K562 (cell line): ENCODE measurements around the gene COLEC12.

Source experiments
- FOXM1 ChIP-seq, 2 experiments: fragments of 450-650 bp in 1 of 2; sonication (generic) in 1 of 2; formaldehyde crosslinking in 1 of 2; IDR thresholded peaks; 2 replicates each; pipeline versions ENCODE4 v1.6.1 to v1.9.0; 2017 to 2022; ENCODE audit warnings: low read depth in 2 of 2, mild to moderate bottlenecking in 2 of 2, missing genetic modification reagents in 1 of 2, moderate library complexity in 1 of 2
- POLR2A ChIP-seq: fragments of 450-650 bp; conservative IDR thresholded peaks from 2 replicates; pipeline ENCODE4 v1.6.1; 2016
- POLR2AphosphoS5 ChIP-seq: IDR thresholded peaks from 2 replicates; pipeline ENCODE4 v1.6.1; 2011; ENCODE audit warnings: mild to moderate bottlenecking, low read depth, low read length, moderate library complexity; ENCODE audit not compliant: control insufficient read depth, insufficient read depth
- ZNF121 ChIP-seq: sonication (generic); formaldehyde crosslinking; conservative IDR thresholded peaks from 2 replicates; pipeline ENCODE4 v1.8.0; 2022; ENCODE audit warnings: missing genetic modification reagents
- TF ChIP-seq, protein P1 (sequence below), 3 experiments: IDR thresholded peaks in 2 of 3; conservative IDR thresholded peaks in 1 of 3; 2 replicates each; pipeline ENCODE4 v1.5.1; 2011 to 2012; ENCODE audit warnings: low read length in 3 of 3, mild to moderate bottlenecking in 3 of 3, control low read depth in 2 of 3, improper control_type of control experiment in 1 of 3, inconsistent platforms in 1 of 3, low read depth in 1 of 3, mixed read lengths in 1 of 3, moderate library complexity in 1 of 3; ENCODE audit not compliant: insufficient read depth in 2 of 3
- TF ChIP-seq, protein P2 (sequence below): fragments of 250-450 bp; sonication (Bioruptor Pico); IDR thresholded peaks from 2 replicates; pipeline ENCODE4 v1.5.0; 2021
- TF ChIP-seq, protein P3 (sequence below): fragments of 450-650 bp; formaldehyde crosslinking; IDR thresholded peaks from 2 replicates; pipeline ENCODE4 v1.4.0; 2020; ENCODE audit warnings: mild to moderate bottlenecking, moderate library complexity

DNA sequence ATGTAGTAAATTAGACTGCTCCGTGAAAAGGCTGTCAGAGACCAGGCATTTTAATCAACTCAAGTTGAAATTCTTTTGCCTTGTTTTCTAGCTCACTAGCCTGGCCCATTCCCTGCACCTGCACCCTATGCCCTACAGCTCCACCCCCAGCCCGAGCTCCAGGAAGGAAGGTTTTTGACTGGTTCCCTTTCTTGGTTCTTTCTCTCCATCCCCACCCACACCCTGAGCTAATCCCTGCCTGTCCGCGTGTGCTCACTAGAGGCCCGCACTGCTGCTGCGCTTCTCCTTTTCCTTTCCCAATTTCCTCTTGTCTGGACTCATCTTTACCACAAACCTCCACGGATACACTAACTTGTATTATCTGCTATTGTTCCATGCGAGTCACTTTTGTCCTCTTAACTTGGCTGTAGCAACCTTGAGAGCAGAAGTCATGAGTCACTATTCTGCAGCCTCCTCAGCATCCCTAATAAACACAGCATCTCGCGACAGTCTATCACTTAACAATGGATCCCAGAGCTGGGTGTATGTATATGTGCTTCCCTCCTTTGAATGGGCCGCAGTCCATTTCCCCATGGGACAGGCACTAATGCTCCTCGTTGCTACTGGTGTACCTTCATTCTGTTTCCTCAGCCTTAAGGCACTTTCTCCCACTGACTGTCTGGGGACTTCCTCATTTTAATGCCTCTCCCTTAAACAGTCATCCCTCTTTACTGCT, 36.5 kb downstream of the COLEC12 start:
- no peak for TF ChIP-seq ZNF121 (CRISPR knock-in tag)
- TF ChIP-seq, protein P1, sequence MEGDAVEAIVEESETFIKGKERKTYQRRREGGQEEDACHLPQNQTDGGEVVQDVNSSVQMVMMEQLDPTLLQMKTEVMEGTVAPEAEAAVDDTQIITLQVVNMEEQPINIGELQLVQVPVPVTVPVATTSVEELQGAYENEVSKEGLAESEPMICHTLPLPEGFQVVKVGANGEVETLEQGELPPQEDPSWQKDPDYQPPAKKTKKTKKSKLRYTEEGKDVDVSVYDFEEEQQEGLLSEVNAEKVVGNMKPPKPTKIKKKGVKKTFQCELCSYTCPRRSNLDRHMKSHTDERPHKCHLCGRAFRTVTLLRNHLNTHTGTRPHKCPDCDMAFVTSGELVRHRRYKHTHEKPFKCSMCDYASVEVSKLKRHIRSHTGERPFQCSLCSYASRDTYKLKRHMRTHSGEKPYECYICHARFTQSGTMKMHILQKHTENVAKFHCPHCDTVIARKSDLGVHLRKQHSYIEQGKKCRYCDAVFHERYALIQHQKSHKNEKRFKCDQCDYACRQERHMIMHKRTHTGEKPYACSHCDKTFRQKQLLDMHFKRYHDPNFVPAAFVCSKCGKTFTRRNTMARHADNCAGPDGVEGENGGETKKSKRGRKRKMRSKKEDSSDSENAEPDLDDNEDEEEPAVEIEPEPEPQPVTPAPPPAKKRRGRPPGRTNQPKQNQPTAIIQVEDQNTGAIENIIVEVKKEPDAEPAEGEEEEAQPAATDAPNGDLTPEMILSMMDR (IDR thresholded peaks at IDR 0.05 in 2 of 3, conservative IDR thresholded peaks at IDR 0.05 in 1 of 3; ENCODE audit: insufficient read depth in 2 of 3, low read depth in 1 of 3, low read length in 3 of 3) = no peak
- TF ChIP-seq, protein P2, sequence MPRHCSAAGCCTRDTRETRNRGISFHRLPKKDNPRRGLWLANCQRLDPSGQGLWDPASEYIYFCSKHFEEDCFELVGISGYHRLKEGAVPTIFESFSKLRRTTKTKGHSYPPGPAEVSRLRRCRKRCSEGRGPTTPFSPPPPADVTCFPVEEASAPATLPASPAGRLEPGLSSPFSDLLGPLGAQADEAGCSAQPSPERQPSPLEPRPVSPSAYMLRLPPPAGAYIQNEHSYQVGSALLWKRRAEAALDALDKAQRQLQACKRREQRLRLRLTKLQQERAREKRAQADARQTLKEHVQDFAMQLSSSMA (CRISPR knock-in tag) = no peak
- TF ChIP-seq, protein P3, sequence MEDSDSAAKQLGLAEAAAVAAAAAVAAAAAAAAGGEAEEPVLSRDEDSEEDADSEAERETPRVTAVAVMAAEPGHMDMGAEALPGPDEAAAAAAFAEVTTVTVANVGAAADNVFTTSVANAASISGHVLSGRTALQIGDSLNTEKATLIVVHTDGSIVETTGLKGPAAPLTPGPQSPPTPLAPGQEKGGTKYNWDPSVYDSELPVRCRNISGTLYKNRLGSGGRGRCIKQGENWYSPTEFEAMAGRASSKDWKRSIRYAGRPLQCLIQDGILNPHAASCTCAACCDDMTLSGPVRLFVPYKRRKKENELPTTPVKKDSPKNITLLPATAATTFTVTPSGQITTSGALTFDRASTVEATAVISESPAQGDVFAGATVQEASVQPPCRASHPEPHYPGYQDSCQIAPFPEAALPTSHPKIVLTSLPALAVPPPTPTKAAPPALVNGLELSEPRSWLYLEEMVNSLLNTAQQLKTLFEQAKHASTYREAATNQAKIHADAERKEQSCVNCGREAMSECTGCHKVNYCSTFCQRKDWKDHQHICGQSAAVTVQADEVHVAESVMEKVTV = no peak
- TF ChIP-seq POLR2AphosphoS5 = no peak
- no peak for TF ChIP-seq FOXM1 (IDR thresholded peaks at IDR 0.05; ENCODE audit: low read depth)
- TF ChIP-seq FOXM1 (CRISPR knock-in tag; IDR thresholded peaks at IDR 0.05; ENCODE audit: low read depth) = no peak
- TF ChIP-seq POLR2A = no peak
